ENCODE measurements around the gene DMXL2.
"Not testable (repeated sequence)": the region's sequence is repeated elsewhere in the genome, so short reads cannot be mapped to it uniquely, and the experiment has no call there.

The DMXL2 gene

DNA sequence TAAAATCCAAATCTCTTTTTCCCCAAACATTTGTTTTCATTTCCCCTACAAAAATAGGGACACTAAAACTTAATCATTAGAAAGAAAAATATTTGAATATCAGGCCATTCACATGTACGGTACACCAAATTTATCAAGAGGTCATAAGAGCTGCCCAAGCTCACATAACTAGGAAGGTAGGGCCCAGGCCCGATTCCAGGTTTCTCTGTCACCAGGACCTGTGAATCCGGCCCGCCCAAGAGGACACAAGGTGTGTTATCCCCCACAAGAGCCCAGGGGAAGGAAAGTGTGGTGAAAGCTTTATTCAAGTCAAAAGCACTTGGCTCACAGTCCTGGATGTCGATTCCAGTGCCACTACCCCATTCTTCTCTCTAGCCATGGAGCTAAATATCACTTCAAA lies 130.6 kb downstream of the DMXL2 start:
- DNase-seq, result no peak

DNA sequence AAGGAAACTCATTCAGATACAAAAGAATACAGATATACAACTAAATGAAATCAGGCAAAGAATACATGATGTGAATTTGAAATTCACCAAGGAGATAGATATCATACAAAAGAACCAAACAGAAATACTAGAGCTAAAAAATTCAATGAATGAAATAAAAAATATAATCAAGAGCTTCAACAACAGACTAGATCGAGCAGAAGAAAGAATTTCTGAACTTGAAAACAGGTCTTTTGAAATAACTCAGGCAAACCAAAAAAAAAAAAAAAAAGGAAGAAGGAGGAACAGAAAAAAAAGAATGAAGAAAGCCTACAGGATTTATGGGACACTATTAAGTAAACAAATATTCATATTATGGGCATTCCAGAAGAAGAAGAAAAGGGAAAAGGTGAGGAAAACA lies 137.8 kb downstream of the DMXL2 start:
- no peak for DNase-seq

DNA sequence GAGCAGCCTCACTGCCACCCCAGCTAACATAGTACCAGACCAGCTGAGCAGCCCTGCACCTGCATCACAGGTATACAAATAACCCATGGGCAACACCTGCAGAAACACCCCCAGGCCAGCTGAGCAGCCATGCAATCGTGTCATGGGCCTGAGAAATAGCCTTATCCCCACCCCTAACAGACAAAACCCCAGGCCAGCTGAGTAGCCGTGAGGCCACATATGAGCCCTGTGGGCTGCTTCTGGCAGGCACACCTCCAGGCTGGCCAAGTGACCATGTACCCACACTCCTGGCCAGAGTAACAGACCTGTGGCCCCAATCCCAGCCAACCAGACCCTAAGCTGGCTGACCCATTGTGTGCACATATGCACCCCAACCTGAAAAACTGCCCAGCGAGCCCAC lies 138.6 kb downstream of the DMXL2 start:
- no peak for DNase-seq

DNA sequence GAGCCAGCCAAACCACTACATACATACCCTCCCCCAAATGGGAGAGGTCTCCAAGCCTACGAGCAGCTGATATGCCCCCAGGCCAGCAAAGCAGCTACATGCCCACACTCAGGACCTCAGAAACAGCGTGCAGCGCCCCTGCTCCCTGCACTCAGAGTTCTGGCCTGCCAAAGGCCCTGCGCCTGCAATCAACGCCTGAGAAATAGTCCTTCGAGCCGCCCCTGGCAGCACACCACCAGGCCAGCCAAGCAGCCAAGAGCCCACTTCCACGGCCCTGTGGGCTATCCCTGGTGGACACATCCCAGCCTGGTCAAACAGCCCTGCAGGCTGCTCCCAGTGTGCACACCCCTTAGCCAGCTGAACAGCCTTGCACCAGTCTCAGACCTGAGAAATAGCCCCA lies 139.1 kb downstream of the DMXL2 start:
- DNase-seq, result no peak

DNA sequence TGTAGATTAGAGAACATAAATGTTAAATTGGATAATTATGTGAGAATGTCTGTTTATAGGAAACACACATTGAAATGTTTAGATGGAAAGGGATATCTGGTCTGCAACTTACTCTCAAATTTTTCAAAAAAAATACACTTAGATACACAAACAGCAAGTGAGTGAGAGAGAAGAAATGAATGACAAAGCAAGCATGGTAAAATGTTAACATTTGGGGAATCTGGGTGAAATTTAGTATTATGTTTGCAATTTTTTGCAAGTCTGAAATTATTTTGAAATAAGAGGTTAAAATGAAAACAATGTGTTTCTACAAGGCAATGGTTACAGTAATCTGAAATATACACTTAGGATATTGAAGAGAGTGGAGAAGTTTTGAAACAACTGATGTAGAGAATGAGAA lies 146.8 kb downstream of the DMXL2 start:
- DNase-seq, result no peak

DNA sequence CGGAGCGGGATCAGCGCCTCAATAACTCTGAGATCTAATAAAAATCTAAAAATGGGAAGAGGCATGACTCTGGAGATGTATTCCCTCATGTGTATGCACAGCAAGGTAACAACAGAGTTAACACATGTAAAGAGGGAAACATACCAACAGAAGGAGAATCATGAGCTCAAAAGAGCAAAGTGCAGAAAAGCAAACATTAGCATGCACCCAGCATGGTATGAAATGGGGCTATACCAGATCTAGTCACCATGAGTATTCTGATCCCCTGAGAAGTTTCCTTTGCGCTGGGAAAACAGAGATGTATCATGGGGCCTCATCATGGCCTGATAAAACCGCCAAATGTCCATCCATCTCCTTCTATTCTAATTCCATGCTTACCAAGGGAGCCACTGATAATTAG lies 152.1 kb downstream of the DMXL2 start:
- DNase-seq, result no peak

DNA sequence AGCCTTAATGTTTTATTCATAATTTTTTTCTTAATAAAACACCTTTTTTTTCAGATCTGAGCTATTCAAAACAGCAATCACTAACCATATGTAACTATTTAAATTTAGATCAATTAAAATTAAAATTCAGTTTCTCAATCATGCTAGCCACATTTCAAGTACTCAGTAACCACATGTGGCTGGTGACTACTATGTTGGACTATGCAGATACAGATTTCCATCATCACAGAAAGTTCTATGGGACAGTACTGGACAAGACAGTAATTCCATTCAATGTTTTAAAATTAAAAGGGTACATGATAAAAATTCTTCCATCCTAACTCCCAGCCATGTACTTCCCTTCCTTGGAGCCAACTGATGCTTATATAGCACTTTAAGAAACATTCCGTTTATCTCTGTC lies 161.8 kb downstream of the DMXL2 start:
- DNase-seq, result no peak

DNA sequence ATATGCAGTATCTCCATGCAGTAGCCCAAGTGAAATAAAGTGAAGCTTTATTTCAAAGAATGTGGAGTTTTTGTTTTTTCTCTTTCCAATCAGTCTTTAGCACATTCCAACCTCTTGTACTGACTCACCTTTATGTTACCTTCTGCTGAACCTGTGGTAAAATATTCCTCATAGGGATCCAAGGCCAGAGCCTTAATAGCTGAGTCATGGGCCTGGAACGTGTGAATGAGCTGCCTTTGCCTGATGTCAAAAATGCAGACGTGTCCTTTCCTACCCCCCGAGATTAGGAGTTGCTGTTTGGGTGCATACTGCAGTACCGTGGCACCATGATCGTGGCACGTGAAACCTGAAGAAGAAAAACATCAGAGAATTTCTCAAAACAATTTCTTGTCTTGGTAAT lies 172.6 kb downstream of the DMXL2 start:
- DNase-seq, result no peak

DNA sequence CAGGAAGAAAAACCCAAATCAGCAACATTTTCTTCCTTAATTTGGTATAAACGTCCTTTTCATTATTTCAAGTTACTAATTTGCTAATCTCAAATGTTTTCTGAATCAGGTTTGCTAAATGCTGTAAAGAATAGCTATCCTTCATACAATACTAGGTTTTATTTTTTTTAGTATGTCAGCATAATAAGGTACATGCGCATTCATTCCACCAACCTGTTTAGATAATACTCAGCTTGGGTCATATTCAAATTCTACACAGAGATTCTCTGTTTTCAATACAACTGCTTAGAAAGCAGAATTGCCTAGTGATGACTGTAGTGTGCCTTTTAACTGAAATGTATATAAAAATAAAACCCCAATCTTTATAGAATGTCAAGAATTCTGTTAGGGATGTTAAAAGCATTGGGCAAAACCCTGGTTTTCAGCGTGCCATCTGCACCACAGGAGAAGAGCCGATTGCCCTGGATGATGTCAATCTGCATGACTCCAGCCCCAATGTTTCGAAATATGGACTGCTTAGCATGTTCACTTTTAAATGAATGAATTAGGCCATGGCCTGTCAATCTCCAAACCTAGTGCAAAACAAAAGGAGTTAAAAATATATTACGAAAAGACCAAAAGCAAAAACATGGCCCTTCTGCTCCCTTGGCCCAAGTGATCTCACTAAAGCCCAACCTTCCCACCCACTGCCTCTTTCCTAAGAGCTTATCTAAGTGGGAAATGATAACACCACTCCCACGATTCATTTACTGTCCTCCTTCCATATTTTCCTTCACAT lies 173.8 kb downstream of the DMXL2 start:
- DNase-seq, result no peak

DNA sequence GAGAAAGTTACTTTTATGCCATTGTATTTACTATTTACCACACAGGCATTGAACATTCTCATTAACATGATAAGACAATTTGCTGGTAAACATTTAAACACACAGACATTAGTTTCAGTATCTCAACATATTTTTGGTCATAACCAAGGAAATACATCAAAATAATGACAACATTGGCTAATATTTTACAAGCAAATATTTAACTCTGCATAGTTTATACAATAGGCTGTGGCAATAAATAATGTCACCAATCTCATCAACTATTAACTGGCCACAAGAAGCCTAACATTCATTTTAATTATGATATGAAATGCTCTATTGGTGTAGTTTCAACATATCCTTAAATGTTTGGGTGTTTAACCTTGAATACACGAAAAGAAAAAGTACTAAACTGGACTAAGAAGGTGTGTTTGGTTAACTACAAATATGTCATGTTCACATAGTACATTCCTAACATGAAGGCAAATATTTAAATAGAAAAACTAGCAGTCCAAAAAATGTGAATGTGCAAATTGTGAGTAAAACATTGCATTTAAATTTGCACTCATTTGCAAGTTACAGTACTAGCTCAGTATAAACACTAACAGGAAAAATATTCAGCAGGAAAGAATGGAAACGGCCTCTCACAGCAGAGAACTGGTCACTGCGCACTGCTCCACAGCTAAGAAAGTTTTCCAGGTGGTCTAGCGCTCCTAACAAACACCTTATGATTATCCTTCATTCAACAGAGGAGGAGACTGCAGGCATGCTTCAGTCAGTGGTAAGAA lies 174.5 kb downstream of the DMXL2 start:
- no peak for DNase-seq

DNA sequence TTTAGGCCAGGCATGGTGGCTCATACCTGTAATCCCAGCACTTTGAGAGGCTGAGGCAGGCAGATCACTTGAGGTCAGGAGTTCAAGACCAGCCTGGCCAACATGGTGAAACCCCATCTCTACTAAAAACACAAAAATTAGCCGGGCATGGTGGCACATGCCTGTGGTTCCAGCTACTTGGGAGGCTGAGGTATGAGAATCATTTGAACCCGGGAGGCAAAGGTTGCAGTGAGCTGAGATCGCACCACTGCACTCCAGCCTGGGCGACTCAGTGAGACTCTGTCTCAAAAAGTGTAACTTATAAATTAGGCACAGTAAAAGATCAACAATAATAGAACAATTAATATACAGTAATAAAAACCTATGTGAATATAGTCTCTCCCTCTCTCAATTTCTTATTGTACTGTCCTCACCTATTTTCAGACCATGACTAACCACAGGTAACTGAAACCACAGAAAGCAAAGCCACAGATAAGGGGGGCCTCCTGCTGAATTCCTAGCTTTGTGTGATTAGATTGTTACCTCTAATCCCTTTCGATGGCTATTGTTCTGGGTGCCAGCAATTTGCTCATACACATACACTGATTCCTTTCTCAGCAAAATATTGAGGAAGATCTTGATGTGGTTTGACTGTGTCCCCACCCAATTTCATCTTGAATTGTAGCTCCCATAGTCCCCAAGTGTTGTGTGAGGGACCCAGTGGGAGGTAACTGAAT lies 176.4 kb downstream of the DMXL2 start:
- DNase-seq, result not testable (repeated sequence)

DNA sequence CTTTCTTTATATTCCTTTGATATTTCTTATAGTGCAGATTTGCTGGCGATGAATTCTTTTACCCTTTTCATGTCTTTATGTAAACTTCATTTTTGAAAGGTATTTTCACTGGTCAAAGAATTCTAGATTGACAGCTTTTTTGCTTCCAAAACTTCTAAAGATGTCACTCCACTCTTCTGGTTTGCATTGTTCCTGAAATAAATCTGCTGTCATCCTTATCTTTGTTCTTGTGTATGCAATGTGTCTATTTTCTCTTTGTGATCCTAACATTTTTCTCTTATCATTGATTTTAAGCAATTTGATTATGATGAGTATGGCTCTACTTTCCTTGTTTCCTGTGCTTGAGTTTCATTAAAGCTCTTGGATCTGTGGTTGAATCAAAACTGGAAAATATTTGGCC lies 177.8 kb downstream of the DMXL2 start:
- DNase-seq, result no peak

DNA sequence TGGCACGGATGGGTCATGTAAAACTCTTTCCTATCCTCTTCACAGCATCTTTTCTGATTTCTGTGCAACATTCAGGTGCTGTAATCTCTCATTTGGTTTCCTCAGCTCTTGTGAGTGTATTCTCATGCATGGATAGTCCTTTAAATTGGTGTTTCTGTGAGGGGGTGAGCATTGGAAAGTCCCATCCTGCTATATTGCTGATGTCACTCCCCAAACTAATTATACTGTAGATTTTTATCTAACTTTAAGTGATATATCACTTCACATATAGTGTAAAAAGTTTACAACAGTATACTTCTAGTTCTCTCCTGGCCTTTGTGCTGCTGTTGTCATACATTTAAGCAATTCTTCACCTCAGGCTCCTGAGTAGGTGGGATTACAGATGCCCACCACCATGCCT lies 178.5 kb downstream of the DMXL2 start:
- DNase-seq, result no peak

DNA sequence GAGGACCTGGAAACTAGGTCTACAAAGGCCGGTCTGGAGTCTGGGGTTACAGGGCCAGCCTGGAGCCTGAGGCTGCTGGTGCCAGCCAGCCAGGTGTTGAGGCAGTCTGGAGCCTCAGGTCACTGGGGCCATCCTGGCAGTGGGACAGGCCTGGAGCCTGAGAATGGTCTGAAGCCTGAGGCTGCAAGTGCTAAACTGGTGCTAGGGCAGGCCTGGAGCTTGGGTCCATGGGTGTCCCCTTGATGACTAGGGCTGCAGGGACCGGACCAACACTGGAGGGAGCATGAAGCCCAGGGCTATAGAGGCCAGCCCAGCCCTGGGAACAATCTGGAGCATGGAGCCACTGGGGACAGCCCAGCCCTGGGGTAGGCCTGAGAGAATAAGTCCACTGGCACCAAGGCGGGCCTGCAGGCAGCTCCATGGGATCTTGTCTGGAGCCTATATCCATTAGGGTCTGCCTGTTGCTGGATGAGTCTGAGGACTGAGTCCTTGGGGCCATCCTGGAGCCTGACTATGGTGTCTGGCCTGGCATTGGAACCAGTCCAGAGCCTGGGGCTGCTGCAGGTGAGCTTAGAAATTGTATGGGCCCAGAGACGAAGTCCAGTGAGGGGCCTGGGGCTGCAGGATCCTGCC lies 179.2 kb downstream of the DMXL2 start:
- DNase-seq, result no peak

DNA sequence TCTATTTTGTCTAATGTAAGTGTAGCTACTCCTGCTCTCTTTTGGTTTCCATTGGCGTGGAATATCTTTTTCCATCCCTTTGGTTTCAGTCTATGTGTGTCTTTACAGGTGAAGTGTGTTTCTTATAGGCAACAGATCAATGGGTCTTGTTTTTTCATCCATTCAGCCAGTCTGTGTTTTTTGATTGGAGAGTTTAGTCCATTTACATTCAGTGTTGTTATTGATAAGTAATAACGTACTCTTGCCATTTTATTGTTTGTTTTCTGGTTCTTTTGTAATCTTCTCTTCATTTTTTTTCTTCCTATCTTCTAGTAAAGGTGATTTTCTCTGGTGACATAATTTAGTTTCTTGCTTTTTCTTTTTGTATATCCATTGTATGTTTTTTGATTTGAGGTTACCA lies 184.0 kb downstream of the DMXL2 start:
- DNase-seq, result no peak

DNA sequence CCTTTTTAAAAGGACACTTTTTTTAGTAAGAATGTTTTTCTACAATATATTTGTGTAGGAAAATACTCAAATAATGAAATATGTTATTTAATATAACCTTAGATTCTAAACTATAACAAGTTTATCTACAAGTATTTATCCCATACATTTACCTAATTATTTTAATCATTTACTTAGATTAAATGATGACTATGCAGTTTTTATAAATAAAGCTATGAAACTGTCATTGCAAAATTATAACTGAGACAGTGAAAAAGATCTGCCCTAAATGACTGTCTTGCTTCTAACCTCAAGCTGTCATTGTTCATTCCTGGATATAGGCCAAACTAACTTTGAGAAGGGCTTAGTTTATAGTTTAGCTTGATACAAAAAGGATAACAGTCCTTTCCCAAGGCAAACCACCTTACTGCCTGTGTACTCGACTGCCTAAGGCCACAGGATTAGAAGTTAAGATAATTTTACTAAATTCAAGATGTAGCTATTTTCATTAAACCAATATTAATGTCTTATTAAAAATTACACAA lies 197.0 kb downstream of the DMXL2 start:
- no peak for DNase-seq

DNA sequence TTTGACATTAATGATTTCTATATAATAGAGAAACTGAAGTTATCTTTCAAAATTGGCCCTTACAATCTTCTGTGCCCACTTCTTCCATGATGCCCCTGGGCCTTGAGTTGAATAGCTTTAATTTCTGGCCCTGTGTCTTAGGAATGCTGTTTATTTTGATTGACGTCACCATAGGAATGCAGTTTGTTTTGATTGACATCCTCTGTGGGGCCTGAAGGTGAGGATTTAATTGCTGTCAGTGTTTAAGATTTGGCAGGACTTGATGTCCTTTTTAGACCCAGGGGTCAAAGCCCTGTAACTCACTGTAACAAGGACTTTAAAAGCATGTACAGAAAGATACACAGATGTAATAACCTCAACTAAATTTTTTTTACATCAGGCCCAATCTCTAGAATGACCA lies 197.8 kb downstream of the DMXL2 start:
- DNase-seq, result no peak

DNA sequence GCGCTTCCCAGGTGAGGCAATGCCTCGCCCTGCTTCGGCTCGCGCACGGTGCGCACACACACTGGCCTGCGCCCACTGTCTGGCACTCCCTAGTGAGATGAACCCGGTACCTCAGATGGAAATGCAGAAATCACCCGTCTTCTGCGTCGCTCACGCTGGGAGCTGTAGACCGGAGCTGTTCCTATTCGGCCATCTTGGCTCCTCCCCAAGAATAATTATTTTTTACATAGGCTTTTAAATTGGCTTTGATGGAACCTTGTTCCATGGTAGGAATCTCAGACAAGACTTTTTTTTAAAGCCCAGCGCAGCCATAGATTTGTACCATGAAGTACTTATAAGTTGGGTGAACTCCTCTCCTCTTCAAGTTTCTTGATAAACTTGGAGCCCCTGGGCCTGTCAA lies 199.5 kb downstream of the DMXL2 start:
- DNase-seq, result not testable (repeated sequence)

DNA sequence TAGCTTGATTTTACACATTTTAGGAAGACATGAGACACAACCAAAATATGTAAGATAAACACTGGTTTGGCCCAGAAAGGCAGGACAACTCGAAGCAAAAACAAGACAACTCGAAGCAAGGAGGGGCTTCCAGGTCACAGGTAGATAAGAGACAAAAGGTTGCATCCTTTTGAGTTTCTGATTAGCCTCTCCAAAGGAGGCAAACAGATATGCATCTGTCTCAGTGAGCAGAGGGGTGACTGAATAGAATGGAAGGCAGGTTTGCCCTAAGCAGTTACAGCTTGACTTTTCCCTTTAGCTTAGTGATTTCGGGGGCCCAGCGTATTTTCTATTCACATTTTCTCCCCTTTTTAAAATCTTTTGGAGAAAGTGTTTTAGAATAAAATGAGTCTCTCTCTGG lies 206.4 kb downstream of the DMXL2 start:
- DNase-seq, result no peak

DNA sequence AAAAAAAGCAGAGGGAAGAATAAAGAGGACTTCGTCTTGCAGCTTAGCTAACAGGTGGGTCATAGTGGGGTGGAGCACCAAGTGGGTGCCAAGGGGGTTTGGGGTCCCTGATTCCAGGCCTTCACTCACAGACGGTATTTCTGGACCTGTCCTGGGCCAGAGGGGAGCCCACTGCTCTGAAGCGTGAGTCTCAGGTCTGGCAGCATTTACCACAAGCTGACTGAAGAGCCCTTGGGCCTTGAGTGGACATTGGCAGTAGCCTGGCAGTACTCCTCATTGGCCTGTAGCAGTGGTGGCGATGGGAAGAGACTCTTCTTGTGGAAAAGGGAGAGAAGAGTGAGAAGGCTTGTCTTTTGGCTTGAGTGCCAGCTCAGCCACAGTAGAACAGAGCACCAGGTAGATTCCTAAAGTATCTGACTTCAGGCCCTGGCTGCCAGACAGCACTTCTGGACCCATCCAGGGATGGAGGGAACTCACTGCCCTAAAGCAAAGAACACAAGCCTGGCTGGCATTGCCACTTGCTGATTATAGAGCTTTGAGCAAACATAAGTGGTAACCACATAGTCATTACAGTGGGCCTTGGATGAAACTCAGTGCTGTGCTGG lies 208.2 kb downstream of the DMXL2 start:
- no peak for DNase-seq

DNA sequence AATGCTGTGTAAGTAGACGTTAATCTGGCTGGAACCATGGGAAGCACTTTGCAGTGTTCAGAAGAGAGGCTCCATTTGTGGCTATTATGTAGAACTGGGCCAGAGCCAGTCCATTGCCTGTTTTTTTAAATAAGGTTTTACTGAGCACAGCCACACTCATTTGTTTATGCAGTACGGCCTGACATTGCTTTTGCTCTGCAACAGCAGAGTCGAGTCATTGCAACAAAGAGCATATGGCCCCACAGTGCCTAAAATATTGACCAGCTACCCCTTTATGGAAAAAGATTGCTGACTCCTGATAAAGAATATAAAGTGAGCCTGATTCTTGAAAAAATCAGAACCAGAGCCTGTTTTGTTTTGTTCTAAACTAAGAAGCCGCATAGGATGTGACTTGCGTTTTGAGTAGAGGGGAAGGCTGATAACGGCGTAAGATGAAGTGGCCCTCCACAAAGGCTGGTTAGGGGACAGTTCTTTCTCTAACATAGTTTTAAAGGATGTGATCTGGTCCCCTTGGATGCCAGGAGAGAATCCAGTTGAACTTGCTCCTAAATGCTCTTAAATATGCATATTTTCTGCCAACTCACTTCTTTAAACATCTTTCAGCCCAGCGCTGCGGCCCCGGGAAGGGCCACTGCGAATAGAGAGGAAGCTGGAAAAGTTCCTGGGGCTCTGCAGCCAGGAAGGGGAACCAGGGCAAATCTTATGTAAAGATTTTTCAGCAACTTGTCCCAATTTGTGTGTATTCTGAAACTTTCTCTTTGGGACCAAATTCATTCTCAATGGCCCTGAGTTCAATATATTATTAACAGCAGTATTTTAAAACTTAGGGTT lies 216.7 kb downstream of the DMXL2 start:
- DNase-seq, result no peak
